GM12878 (cell line): ENCODE measurements around the gene TCF23. TPM values are rescaled to one million over a fixed set of nuclear protein-coding genes. Genes with fewer than 3 reads are reported as not detected.

Source experiments
- ATAC-seq: fragments of 200-7000 bp; cut with Tn5 transposase; 3 replicates; pipeline ENCODE4 v1.9.1; 2020; ENCODE audit warnings: mild to moderate bottlenecking, moderate library complexity
- BruUV-seq: library from RNA; stranded (reverse); fragments of 400-500 nt; replicated peaks from 2 replicates; lab custom pipeline; 2021; lab: Mats Ljungman, UMichigan
- CTCF ChIA-PET: fragments of 300-600 bp; sonication (Branson Sonifier 250); formaldehyde crosslinking; extraction: SDS; loops from one replicate; lab custom pipeline; 2021; ENCODE audit warnings: inconsistent platforms; lab: Yijun Ruan, JAX
- POLR2A ChIA-PET: fragments of 350-600 bp; formaldehyde crosslinking; extraction: SDS; loops from one replicate; lab custom pipeline; 2021; ENCODE audit warnings: inconsistent platforms; lab: Charles Lee
- RAD21 ChIA-PET: fragments of 300-600 bp; sonication (Branson Sonifier 250); formaldehyde crosslinking; loops from one replicate; lab custom pipeline; 2023; ENCODE audit warnings: antibody characterized with exemption; ENCODE audit not compliant: unreplicated experiment; lab: Charles Lee
- SMC1A ChIA-PET: fragments of 300-600 bp; sonication (Branson Sonifier 250); formaldehyde crosslinking; loops from one replicate; lab custom pipeline; 2023; ENCODE audit not compliant: unreplicated experiment, uncharacterized antibody; lab: Charles Lee
- DNase-seq: peaks from one replicate; pipeline ENCODE4 v3.0.0-alpha.2; 2011; ENCODE audit warnings: low read depth, low spot score
- FAIRE-seq: peaks from 3 replicates; lab custom pipeline; 2011; peaks lifted over from hg19 to GRCh38; lab: Jason Lieb, UNC
- H2AFZ ChIP-seq: 2 replicates; pipeline ENCODE4 v1.6.0; 2011; ENCODE audit warnings: low read depth, low read length, control low read depth; ENCODE audit not compliant: control insufficient read depth
- H3K27ac ChIP-seq: 2 replicates; pipeline ENCODE4 v1.5.1; 2011; ENCODE audit warnings: control low read depth; ENCODE audit not compliant: control insufficient read depth, insufficient read depth
- H3K27me3 ChIP-seq, 2 experiments: replicated peaks in 1 of 2; 2 replicates each; pipeline versions ENCODE4 v1.6.0 to v1.6.1; 2011; ENCODE audit warnings: low read length in 1 of 2; ENCODE audit not compliant: control insufficient read depth in 2 of 2, insufficient read depth in 2 of 2
- H3K36me3 ChIP-seq, 2 experiments: 2 replicates each; pipeline ENCODE4 v1.5.1; 2011; ENCODE audit warnings: low read length in 1 of 2; ENCODE audit not compliant: control insufficient read depth in 2 of 2, insufficient read depth in 2 of 2
- H3K4me1 ChIP-seq: 2 replicates; pipeline ENCODE4 v1.6.1; 2011; ENCODE audit warnings: mild to moderate bottlenecking, low read length, moderate library complexity, mixed read lengths; ENCODE audit not compliant: control insufficient read depth, insufficient read depth
- H3K4me2 ChIP-seq: 2 replicates; pipeline ENCODE4 v1.6.0; 2011; ENCODE audit warnings: control low read depth; ENCODE audit not compliant: control insufficient read depth, insufficient read depth
- H3K4me3 ChIP-seq: fragments of 200-600 bp; sonication (generic); 2 replicates; pipeline ENCODE4 v1.5.1; 2016
- H3K79me2 ChIP-seq: 2 replicates; pipeline ENCODE4 v1.6.0; 2011; ENCODE audit warnings: low read length; ENCODE audit not compliant: control insufficient read depth, insufficient read depth
- H3K9ac ChIP-seq: 2 replicates; pipeline ENCODE4 v1.8.0; 2011; ENCODE audit warnings: low read length, control low read depth, mixed read lengths; ENCODE audit not compliant: control insufficient read depth, insufficient read depth
- H3K9me3 ChIP-seq: replicated peaks from 3 replicates; pipeline ENCODE4 v1.5.1; 2011; ENCODE audit warnings: mild to moderate bottlenecking, low read length; ENCODE audit not compliant: control insufficient read depth, insufficient read depth
- H4K20me1 ChIP-seq: 2 replicates; pipeline ENCODE4 v1.6.0; 2011; ENCODE audit not compliant: control insufficient read depth, insufficient read depth
- SREBF2 ChIP-seq: IDR thresholded peaks from 2 replicates; pipeline ENCODE4 v1.6.1; 2012; ENCODE audit warnings: mild to moderate bottlenecking, low read length
- TCF12 ChIP-seq: IDR thresholded peaks from 2 replicates; pipeline ENCODE4 v1.6.1; 2011; ENCODE audit warnings: low read depth, mild to moderate bottlenecking, low read length
- WGBS: methylation state at CpG from one replicate; pipeline ENCODE4 v1.1.6; 2016; ENCODE audit warnings: low lambda C conversion rate; ENCODE audit not compliant: insufficient replicate concordance, insufficient coverage; ENCODE audit errors: missing lambda C conversion rate; 5-methylcytosine and 5-hydroxymethylcytosine counted together
- in situ Hi-C: fragments of 300-500 bp; cut with MboI; formaldehyde crosslinking; loops from 9 replicates; pipeline ENCODE4 v1.14.3; 2018; ENCODE audit warnings: mixed read lengths
- intact Hi-C: fragments of 100-400 bp; cut with micrococcal nuclease; formaldehyde crosslinking; loops from one replicate; pipeline ENCODE4 v1.14.2; 2022; ENCODE audit not compliant: unreplicated experiment
- polyA plus RNA-seq, 11 experiments: library from polyadenylated mRNA; depleted of rRNA in 4 of 11; unstranded in 6 of 11; stranded (reverse) in 5 of 11; fragments of >200 nt; fragmentation: Nextera tagmentation in 4 of 11; fragmentation: Illumina TruSeq in 1 of 11; extraction: Ambion mirVana in 4 of 11; extraction: Trizol in 1 of 11; gene quantifications; 1 replicate in 1 of 11; 2 replicates in 10 of 11; pipeline versions ENCODE4 v1.2.1 to v1.2.3, GENCODE V29; 2011 to 2016; ENCODE audit warnings: inconsistent platforms in 2 of 11, missing spikeins in 2 of 11, low read depth in 1 of 11
- total RNA-seq, 4 experiments: library from RNA; depleted of rRNA in 3 of 4; stranded (reverse); fragments of >200 nt in 3 of 4; fragmentation: Illumina TruSeq in 1 of 4; extraction: Trizol in 1 of 4; gene quantifications; 2 replicates each; pipeline versions ENCODE4 v1.2.1 to v1.2.3, GENCODE V29; 2013 to 2021
- TF ChIP-seq, protein P1 (sequence below): IDR thresholded peaks from 2 replicates; pipeline ENCODE4 v1.6.1; 2012; ENCODE audit warnings: improper control_type of control experiment, low read depth, low read length; ENCODE audit not compliant: insufficient replicate concordance

Gene TCF23
- total and polyA plus RNA-seq, 10 of the 15 experiments (the other 5 are each of a cell fraction or from before 2014, with no cell fraction given): not detected

DNA sequence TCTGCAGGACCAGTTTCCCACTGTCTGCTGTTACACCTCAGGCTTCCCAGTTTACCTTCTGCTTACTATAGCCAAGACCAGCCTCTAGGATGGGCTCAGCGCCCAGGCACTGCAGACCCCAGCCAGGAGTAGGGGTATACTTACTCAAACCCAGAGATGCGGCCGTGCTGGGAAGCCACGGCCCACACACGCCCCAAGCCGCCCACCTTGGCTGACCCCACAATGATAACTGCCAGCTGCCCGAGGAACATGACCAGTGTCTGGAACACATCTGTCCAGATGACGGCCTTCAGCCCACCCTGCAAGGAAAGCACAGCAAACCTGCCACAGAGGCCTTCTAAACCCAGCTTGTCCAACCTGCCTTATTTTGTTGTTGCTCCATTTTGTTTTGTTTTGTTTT lies 56.4 kb downstream of the TCF23 start (continued):
- TF ChIP-seq, protein P1, sequence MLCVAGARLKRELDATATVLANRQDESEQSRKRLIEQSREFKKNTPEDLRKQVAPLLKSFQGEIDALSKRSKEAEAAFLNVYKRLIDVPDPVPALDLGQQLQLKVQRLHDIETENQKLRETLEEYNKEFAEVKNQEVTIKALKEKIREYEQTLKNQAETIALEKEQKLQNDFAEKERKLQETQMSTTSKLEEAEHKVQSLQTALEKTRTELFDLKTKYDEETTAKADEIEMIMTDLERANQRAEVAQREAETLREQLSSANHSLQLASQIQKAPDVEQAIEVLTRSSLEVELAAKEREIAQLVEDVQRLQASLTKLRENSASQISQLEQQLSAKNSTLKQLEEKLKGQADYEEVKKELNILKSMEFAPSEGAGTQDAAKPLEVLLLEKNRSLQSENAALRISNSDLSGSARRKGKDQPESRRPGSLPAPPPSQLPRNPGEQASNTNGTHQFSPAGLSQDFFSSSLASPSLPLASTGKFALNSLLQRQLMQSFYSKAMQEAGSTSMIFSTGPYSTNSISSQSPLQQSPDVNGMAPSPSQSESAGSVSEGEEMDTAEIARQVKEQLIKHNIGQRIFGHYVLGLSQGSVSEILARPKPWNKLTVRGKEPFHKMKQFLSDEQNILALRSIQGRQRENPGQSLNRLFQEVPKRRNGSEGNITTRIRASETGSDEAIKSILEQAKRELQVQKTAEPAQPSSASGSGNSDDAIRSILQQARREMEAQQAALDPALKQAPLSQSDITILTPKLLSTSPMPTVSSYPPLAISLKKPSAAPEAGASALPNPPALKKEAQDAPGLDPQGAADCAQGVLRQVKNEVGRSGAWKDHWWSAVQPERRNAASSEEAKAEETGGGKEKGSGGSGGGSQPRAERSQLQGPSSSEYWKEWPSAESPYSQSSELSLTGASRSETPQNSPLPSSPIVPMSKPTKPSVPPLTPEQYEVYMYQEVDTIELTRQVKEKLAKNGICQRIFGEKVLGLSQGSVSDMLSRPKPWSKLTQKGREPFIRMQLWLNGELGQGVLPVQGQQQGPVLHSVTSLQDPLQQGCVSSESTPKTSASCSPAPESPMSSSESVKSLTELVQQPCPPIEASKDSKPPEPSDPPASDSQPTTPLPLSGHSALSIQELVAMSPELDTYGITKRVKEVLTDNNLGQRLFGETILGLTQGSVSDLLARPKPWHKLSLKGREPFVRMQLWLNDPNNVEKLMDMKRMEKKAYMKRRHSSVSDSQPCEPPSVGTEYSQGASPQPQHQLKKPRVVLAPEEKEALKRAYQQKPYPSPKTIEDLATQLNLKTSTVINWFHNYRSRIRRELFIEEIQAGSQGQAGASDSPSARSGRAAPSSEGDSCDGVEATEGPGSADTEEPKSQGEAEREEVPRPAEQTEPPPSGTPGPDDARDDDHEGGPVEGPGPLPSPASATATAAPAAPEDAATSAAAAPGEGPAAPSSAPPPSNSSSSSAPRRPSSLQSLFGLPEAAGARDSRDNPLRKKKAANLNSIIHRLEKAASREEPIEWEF: no peak
- TF ChIP-seq TCF12: no peak

DNA sequence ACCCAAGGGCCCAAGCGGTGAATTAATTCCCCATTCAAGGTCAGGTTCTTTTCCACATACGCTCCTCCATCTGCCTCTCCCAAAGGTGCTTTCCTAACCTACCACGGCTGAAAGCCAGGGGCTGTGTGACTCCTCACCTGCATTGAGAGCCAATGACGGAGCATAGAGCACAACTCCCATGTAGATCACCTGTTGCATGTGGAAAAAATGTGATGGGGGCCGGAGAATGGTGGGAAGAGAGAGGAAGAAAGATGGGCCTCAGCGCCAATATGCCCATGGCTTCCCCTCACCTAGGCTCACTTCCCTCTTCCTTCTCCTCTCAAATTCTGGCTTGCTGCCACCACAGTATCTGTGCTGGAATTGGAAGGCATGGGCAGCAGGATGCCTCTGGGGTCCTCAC lies 57.5 kb downstream of the TCF23 start:
- WGBS: 87% methylated on average over 6 of the region's 6 CpGs
- Histone ChIP-seq H3K79me2 (peaks cover 37% of the 10 kb centered on the region), H3K27me3 (no peaks in the 10 kb centered on the region), H3K27ac (no peak overlapping the region), H2AFZ (no peak overlapping the region), H3K4me3 (no peak overlapping the region), H3K4me1 (peaks cover 7% of the 10 kb centered on the region), H3K9me3 (no peaks in the 10 kb centered on the region), H3K4me2 (peak overlapping the region; percentile 21), H3K36me3 (peaks cover 17 to 26% of the 10 kb centered on the region in 2 experiments), H3K9ac (no peak overlapping the region), H4K20me1 (no peaks in the 10 kb centered on the region)
- DNase-seq (no peak), ATAC-seq (no peak), FAIRE-seq (no peak)
- intact Hi-C loops (no loop called here), in situ Hi-C loops (no loop called here)
- ChIA-PET CTCF (no interaction called here), POLR2A (no interaction called here), RAD21 (no interaction called here), SMC1A (no interaction called here)
- TF ChIP-seq SREBF2: no peak
- no TSS peak for BruUV-seq

Other genes starting within 250 kb of the TCF23 start
Only the 7 nearest of the 22 such genes appear.
- 4.8 and 5.4 TPM in 2 replicates for gene KHK, start 62.2 kb upstream of the TCF23 start, total RNA-seq (2014; rRNA removed)
- gene KHK, start 62.2 kb upstream of the TCF23 start, total RNA-seq (2014; rRNA removed; fragmentation: Illumina TruSeq; extraction: Trizol): 2.6 and 2.7 TPM in 2 replicates
- gene KHK, start 62.2 kb upstream of the TCF23 start, total RNA-seq (2021): 7.7 and 7.8 TPM in 2 replicates
- 2.2 and 2.6 TPM in 2 replicates for gene KHK, start 62.2 kb upstream of the TCF23 start, polyA plus RNA-seq (2011; rRNA removed)
- 1.5 and 3.6 TPM in 2 replicates for gene KHK, start 62.2 kb upstream of the TCF23 start, polyA plus RNA-seq (2014; fragmentation: Illumina TruSeq; extraction: Trizol)
- 1 to 10 TPM in 1 of 2 experiments, under 1 TPM in 1; 0.31 to 1.6 TPM for gene KHK, start 62.2 kb upstream of the TCF23 start, polyA plus RNA-seq (2014; fragmentation: Nextera tagmentation; extraction: Ambion mirVana)
- gene KHK, start 62.2 kb upstream of the TCF23 start, polyA plus RNA-seq (2014; rRNA removed): 4.2 and 4.7 TPM in 2 replicates
- 10 to 100 TPM; 11.2 to 11.8 TPM for gene KHK, start 62.2 kb upstream of the TCF23 start, polyA plus RNA-seq (2016; fragmentation: Nextera tagmentation; extraction: Ambion mirVana)
- not detected in 2 replicates for gene CGREF1, start 29.9 kb upstream of the TCF23 start, total RNA-seq (2014; rRNA removed)
- gene CGREF1, start 29.9 kb upstream of the TCF23 start, total RNA-seq (2014; rRNA removed; fragmentation: Illumina TruSeq; extraction: Trizol): not detected in 2 replicates
- 0.11 TPM in 1 of 2 replicates, not detected in the other for gene CGREF1, start 29.9 kb upstream of the TCF23 start, total RNA-seq (2021)
- 0.04 TPM in 1 of 2 replicates, not detected in the other for gene CGREF1, start 29.9 kb upstream of the TCF23 start, polyA plus RNA-seq (2011; rRNA removed)
- 0.06 TPM in 1 of 2 replicates, not detected in the other for gene CGREF1, start 29.9 kb upstream of the TCF23 start, polyA plus RNA-seq (2014; fragmentation: Illumina TruSeq; extraction: Trizol)
- not detected for gene CGREF1, start 29.9 kb upstream of the TCF23 start, polyA plus RNA-seq (2014; fragmentation: Nextera tagmentation; extraction: Ambion mirVana)
- gene CGREF1, start 29.9 kb upstream of the TCF23 start, polyA plus RNA-seq (2014; rRNA removed): not detected in 2 replicates
- under 1 TPM in 1 of 2 experiments, not detected in 1; 0.21 TPM for gene CGREF1, start 29.9 kb upstream of the TCF23 start, polyA plus RNA-seq (2016; fragmentation: Nextera tagmentation; extraction: Ambion mirVana)
- gene ABHD1, start 25.2 kb upstream of the TCF23 start, total RNA-seq (2014; rRNA removed): not detected in 2 replicates
- 0.14 and 0.18 TPM in 2 replicates for gene ABHD1, start 25.2 kb upstream of the TCF23 start, total RNA-seq (2014; rRNA removed; fragmentation: Illumina TruSeq; extraction: Trizol)
- gene ABHD1, start 25.2 kb upstream of the TCF23 start, total RNA-seq (2021): 0.29 TPM in 1 of 2 replicates, not detected in the other
- gene ABHD1, start 25.2 kb upstream of the TCF23 start, polyA plus RNA-seq (2011; rRNA removed): 0.14 TPM in 1 of 2 replicates, not detected in the other
- 0.04 TPM in 1 of 2 replicates, not detected in the other for gene ABHD1, start 25.2 kb upstream of the TCF23 start, polyA plus RNA-seq (2014; fragmentation: Illumina TruSeq; extraction: Trizol)
- gene ABHD1, start 25.2 kb upstream of the TCF23 start, polyA plus RNA-seq (2014; fragmentation: Nextera tagmentation; extraction: Ambion mirVana): under 1 TPM; 0.16 to 0.35 TPM
- 0.09 and 0.32 TPM in 2 replicates for gene ABHD1, start 25.2 kb upstream of the TCF23 start, polyA plus RNA-seq (2014; rRNA removed)
- gene ABHD1, start 25.2 kb upstream of the TCF23 start, polyA plus RNA-seq (2016; fragmentation: Nextera tagmentation; extraction: Ambion mirVana): under 1 TPM; 0.19 to 0.21 TPM
- gene PREB, start 14.4 kb upstream of the TCF23 start, total RNA-seq (2014; rRNA removed): 59.9 and 78.0 TPM in 2 replicates
- gene PREB, start 14.4 kb upstream of the TCF23 start, total RNA-seq (2014; rRNA removed; fragmentation: Illumina TruSeq; extraction: Trizol): 32.6 and 34.7 TPM in 2 replicates
- gene PREB, start 14.4 kb upstream of the TCF23 start, total RNA-seq (2021): 50.6 and 51.3 TPM in 2 replicates
- gene PREB, start 14.4 kb upstream of the TCF23 start, polyA plus RNA-seq (2011; rRNA removed): 22.6 and 38.7 TPM in 2 replicates
- 44.9 and 54.2 TPM in 2 replicates for gene PREB, start 14.4 kb upstream of the TCF23 start, polyA plus RNA-seq (2014; fragmentation: Illumina TruSeq; extraction: Trizol)
- gene PREB, start 14.4 kb upstream of the TCF23 start, polyA plus RNA-seq (2014; fragmentation: Nextera tagmentation; extraction: Ambion mirVana): 10 to 100 TPM; 26.3 to 45.7 TPM
- 59.7 and 69.1 TPM in 2 replicates for gene PREB, start 14.4 kb upstream of the TCF23 start, polyA plus RNA-seq (2014; rRNA removed)
- gene PREB, start 14.4 kb upstream of the TCF23 start, polyA plus RNA-seq (2016; fragmentation: Nextera tagmentation; extraction: Ambion mirVana): 100 to 1,000 TPM in 1 of 2 experiments, 10 to 100 TPM in 1; 87.2 to 101 TPM
- gene PRR30, start 9.6 kb upstream of the TCF23 start, total RNA-seq (2014; rRNA removed): not detected in 2 replicates
- not detected in 2 replicates for gene PRR30, start 9.6 kb upstream of the TCF23 start, total RNA-seq (2014; rRNA removed; fragmentation: Illumina TruSeq; extraction: Trizol)
- not detected in 2 replicates for gene PRR30, start 9.6 kb upstream of the TCF23 start, total RNA-seq (2021)
- gene PRR30, start 9.6 kb upstream of the TCF23 start, polyA plus RNA-seq (2011; rRNA removed): not detected in 2 replicates
- gene PRR30, start 9.6 kb upstream of the TCF23 start, polyA plus RNA-seq (2014; fragmentation: Illumina TruSeq; extraction: Trizol): not detected in 2 replicates
- not detected for gene PRR30, start 9.6 kb upstream of the TCF23 start, polyA plus RNA-seq (2014; fragmentation: Nextera tagmentation; extraction: Ambion mirVana)
- gene PRR30, start 9.6 kb upstream of the TCF23 start, polyA plus RNA-seq (2014; rRNA removed): not detected in 2 replicates
- not detected for gene PRR30, start 9.6 kb upstream of the TCF23 start, polyA plus RNA-seq (2016; fragmentation: Nextera tagmentation; extraction: Ambion mirVana)
- 97.5 and 113 TPM in 2 replicates for gene ATRAID, start 63.0 kb downstream of the TCF23 start, total RNA-seq (2014; rRNA removed)
- 79.5 and 80.7 TPM in 2 replicates for gene ATRAID, start 63.0 kb downstream of the TCF23 start, total RNA-seq (2014; rRNA removed; fragmentation: Illumina TruSeq; extraction: Trizol)
- 65.6 and 68.9 TPM in 2 replicates for gene ATRAID, start 63.0 kb downstream of the TCF23 start, total RNA-seq (2021)
- gene ATRAID, start 63.0 kb downstream of the TCF23 start, polyA plus RNA-seq (2011; rRNA removed): 129 and 143 TPM in 2 replicates
- 103 and 107 TPM in 2 replicates for gene ATRAID, start 63.0 kb downstream of the TCF23 start, polyA plus RNA-seq (2014; fragmentation: Illumina TruSeq; extraction: Trizol)
- gene ATRAID, start 63.0 kb downstream of the TCF23 start, polyA plus RNA-seq (2014; fragmentation: Nextera tagmentation; extraction: Ambion mirVana): 100 to 1,000 TPM; 137 to 142 TPM
- gene ATRAID, start 63.0 kb downstream of the TCF23 start, polyA plus RNA-seq (2014; rRNA removed): 88.5 and 102 TPM in 2 replicates
- gene ATRAID, start 63.0 kb downstream of the TCF23 start, polyA plus RNA-seq (2016; fragmentation: Nextera tagmentation; extraction: Ambion mirVana): 100 to 1,000 TPM; 163 to 180 TPM
- gene SLC5A6, start 63.3 kb downstream of the TCF23 start, total RNA-seq (2014; rRNA removed): 52.3 and 53.9 TPM in 2 replicates
- 27.8 and 29.4 TPM in 2 replicates for gene SLC5A6, start 63.3 kb downstream of the TCF23 start, total RNA-seq (2014; rRNA removed; fragmentation: Illumina TruSeq; extraction: Trizol)
- 52.8 and 58.5 TPM in 2 replicates for gene SLC5A6, start 63.3 kb downstream of the TCF23 start, total RNA-seq (2021)
- gene SLC5A6, start 63.3 kb downstream of the TCF23 start, polyA plus RNA-seq (2011; rRNA removed): 50.6 and 101 TPM in 2 replicates
- 35.7 and 42.6 TPM in 2 replicates for gene SLC5A6, start 63.3 kb downstream of the TCF23 start, polyA plus RNA-seq (2014; fragmentation: Illumina TruSeq; extraction: Trizol)
- gene SLC5A6, start 63.3 kb downstream of the TCF23 start, polyA plus RNA-seq (2014; fragmentation: Nextera tagmentation; extraction: Ambion mirVana): 10 to 100 TPM; 13.1 to 13.5 TPM
- gene SLC5A6, start 63.3 kb downstream of the TCF23 start, polyA plus RNA-seq (2014; rRNA removed): 54.3 and 56.8 TPM in 2 replicates
- 10 to 100 TPM; 60.4 to 67.5 TPM for gene SLC5A6, start 63.3 kb downstream of the TCF23 start, polyA plus RNA-seq (2016; fragmentation: Nextera tagmentation; extraction: Ambion mirVana)